WTC11 (cell line): ENCODE measurements around the gene LAMC3.

Experiments used
- CBFB ChIP-seq: sonication (generic); formaldehyde crosslinking; IDR thresholded peaks from 2 replicates; pipeline ENCODE4 v1.8.1; 2022; ENCODE audit warnings: mild to moderate bottlenecking, low read depth, missing genetic modification reagents
- ETV6 ChIP-seq: sonication (generic); formaldehyde crosslinking; IDR thresholded peaks from 2 replicates; pipeline ENCODE4 v1.8.1; 2022; ENCODE audit warnings: mild to moderate bottlenecking, missing genetic modification reagents
- JUN ChIP-seq: sonication (generic); formaldehyde crosslinking; IDR thresholded peaks from 2 replicates; pipeline ENCODE4 v1.8.0; 2023; ENCODE audit warnings: mild to moderate bottlenecking, missing genetic modification reagents
- NFE2L1 ChIP-seq: sonication (generic); formaldehyde crosslinking; IDR thresholded peaks from 2 replicates; pipeline ENCODE4 v1.8.1; 2023; ENCODE audit warnings: missing genetic modification reagents
- ZNF671 ChIP-seq: fragments of 250-450 bp; sonication (Bioruptor Pico); IDR thresholded peaks from 2 replicates; pipeline ENCODE4 v1.8.0; 2021; ENCODE audit warnings: mild to moderate bottlenecking
- TF ChIP-seq, protein P1 (sequence below): fragments of 200-600 bp; IDR thresholded peaks from 2 replicates; pipeline ENCODE4 v1.8.0; 2022; ENCODE audit warnings: antibody characterized with exemption
- TF ChIP-seq, protein P2 (sequence below): sonication (generic); formaldehyde crosslinking; conservative IDR thresholded peaks from 2 replicates; pipeline ENCODE4 v1.8.1; 2023; ENCODE audit warnings: mild to moderate bottlenecking, low read depth, missing genetic modification reagents, moderate library complexity
- TF ChIP-seq, protein P3 (sequence below): fragments of 250-450 bp; sonication (Bioruptor Pico); IDR thresholded peaks from 2 replicates; pipeline ENCODE4 v2.1.2; 2022; ENCODE audit warnings: mild to moderate bottlenecking, moderate library complexity
- TF ChIP-seq, protein P4 (sequence below): fragments of 250-450 bp; sonication (Bioruptor Pico); conservative IDR thresholded peaks from 2 replicates; pipeline ENCODE4 v1.9.0; 2021; ENCODE audit warnings: mild to moderate bottlenecking
- TF ChIP-seq, protein P5 (sequence below): sonication (generic); formaldehyde crosslinking; conservative IDR thresholded peaks from 2 replicates; pipeline ENCODE4 v1.8.1; 2022; ENCODE audit warnings: mild to moderate bottlenecking, missing genetic modification reagents

DNA sequence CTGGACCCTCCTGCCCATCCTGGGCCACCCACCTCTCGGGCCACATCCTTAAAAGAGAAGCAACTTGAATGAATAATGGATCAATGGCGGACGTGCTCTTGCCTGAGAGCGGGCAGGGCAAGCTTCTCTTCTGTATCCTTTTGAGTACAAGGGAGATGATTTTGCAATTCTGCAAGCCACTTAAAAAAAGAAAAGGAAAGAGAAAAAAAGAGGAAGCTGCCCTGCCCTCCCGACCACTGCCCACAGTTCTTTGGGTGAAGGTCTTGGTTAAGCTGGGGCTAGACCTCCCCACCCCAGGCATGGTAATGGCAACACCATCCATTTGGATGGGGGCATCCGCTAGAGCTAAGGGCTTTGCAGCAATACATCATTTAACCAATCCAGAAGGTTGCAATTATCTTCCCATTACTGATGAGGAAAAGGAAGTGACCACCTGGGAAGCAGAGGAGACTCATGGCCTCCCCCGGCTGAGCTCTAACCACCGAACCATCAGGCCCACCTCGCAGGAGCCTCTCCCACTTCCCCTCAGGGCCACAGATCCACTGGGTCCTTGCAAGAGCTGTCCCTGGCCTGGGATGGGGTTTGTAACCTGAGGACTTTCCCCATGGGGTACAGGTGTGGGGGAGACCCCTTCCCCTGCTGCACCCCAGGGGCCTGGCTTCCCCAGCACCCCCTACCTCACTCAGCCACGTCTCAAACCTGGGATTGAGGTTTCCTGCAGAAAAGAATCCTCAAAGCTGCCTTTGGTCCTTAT lies 27.8 kb upstream of the LAMC3 start:
- TF ChIP-seq, protein P1, sequence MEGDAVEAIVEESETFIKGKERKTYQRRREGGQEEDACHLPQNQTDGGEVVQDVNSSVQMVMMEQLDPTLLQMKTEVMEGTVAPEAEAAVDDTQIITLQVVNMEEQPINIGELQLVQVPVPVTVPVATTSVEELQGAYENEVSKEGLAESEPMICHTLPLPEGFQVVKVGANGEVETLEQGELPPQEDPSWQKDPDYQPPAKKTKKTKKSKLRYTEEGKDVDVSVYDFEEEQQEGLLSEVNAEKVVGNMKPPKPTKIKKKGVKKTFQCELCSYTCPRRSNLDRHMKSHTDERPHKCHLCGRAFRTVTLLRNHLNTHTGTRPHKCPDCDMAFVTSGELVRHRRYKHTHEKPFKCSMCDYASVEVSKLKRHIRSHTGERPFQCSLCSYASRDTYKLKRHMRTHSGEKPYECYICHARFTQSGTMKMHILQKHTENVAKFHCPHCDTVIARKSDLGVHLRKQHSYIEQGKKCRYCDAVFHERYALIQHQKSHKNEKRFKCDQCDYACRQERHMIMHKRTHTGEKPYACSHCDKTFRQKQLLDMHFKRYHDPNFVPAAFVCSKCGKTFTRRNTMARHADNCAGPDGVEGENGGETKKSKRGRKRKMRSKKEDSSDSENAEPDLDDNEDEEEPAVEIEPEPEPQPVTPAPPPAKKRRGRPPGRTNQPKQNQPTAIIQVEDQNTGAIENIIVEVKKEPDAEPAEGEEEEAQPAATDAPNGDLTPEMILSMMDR = no peak
- no peak for TF ChIP-seq CBFB (CRISPR knock-in tag)
- TF ChIP-seq, protein P2, sequence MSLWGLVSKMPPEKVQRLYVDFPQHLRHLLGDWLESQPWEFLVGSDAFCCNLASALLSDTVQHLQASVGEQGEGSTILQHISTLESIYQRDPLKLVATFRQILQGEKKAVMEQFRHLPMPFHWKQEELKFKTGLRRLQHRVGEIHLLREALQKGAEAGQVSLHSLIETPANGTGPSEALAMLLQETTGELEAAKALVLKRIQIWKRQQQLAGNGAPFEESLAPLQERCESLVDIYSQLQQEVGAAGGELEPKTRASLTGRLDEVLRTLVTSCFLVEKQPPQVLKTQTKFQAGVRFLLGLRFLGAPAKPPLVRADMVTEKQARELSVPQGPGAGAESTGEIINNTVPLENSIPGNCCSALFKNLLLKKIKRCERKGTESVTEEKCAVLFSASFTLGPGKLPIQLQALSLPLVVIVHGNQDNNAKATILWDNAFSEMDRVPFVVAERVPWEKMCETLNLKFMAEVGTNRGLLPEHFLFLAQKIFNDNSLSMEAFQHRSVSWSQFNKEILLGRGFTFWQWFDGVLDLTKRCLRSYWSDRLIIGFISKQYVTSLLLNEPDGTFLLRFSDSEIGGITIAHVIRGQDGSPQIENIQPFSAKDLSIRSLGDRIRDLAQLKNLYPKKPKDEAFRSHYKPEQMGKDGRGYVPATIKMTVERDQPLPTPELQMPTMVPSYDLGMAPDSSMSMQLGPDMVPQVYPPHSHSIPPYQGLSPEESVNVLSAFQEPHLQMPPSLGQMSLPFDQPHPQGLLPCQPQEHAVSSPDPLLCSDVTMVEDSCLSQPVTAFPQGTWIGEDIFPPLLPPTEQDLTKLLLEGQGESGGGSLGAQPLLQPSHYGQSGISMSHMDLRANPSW (CRISPR knock-in tag) = no peak
- TF ChIP-seq, protein P3, sequence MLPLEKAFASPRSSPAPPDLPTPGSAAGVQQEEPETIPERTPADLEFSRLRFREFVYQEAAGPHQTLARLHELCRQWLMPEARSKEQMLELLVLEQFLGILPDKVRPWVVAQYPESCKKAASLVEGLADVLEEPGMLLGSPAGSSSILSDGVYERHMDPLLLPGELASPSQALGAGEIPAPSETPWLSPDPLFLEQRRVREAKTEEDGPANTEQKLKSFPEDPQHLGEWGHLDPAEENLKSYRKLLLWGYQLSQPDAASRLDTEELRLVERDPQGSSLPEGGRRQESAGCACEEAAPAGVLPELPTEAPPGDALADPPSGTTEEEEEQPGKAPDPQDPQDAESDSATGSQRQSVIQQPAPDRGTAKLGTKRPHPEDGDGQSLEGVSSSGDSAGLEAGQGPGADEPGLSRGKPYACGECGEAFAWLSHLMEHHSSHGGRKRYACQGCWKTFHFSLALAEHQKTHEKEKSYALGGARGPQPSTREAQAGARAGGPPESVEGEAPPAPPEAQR (CRISPR knock-in tag) = no peak
- TF ChIP-seq JUN (CRISPR knock-in tag) = no peak
- TF ChIP-seq, protein P4, sequence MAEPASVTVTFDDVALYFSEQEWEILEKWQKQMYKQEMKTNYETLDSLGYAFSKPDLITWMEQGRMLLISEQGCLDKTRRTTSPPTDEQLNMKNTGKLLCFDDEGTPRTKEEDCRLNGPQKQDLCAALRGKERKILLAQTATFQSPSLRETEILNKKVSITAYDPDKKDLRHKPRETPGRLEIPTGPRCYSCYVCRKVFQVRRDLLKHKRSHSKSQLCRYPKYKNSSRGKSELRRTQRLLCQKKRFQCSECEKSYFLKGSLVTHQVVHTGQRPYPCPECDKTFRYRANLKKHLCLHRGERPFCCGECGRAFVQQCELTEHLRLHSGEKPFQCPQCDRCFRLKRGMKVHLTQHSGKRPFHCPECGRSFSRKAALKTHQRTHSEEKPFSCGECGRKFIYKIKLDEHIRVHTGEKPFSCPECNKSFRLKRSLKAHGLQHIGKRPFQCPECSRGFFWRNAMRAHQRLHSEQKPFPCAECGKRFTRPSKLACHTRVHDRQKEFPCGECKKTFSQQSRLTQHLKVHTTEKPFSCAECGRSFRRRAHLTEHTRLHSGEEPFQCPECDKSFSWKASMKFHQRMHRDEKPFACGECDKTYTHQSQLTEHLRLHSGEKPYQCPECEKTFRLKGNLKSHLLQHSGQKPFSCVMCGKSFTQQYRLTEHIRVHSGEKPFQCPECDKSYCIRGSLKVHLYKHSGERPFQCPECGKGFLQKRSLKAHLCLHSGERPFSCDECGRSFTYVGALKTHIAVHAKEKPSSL (CRISPR knock-in tag) = no peak
- TF ChIP-seq, protein P5, sequence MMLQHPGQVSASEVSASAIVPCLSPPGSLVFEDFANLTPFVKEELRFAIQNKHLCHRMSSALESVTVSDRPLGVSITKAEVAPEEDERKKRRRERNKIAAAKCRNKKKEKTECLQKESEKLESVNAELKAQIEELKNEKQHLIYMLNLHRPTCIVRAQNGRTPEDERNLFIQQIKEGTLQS (CRISPR knock-in tag) = no peak
- no peak for TF ChIP-seq ZNF671 (CRISPR knock-in tag)
- TF ChIP-seq NFE2L1 (CRISPR knock-in tag) = no peak
- TF ChIP-seq ETV6 (CRISPR knock-in tag) = no peak
